Measurements from ENCODE around the gene GNLY. TPM values are rescaled to one million over a fixed set of nuclear protein-coding genes. Genes with fewer than 3 reads are reported as not detected.

GNLY gene
- total and polyA plus RNA-seq, 9 of the 15 experiments (the other 6 are each of a cell fraction or from before 2014, with no cell fraction given), result not detected

- TF ChIP-seq, protein P1, sequence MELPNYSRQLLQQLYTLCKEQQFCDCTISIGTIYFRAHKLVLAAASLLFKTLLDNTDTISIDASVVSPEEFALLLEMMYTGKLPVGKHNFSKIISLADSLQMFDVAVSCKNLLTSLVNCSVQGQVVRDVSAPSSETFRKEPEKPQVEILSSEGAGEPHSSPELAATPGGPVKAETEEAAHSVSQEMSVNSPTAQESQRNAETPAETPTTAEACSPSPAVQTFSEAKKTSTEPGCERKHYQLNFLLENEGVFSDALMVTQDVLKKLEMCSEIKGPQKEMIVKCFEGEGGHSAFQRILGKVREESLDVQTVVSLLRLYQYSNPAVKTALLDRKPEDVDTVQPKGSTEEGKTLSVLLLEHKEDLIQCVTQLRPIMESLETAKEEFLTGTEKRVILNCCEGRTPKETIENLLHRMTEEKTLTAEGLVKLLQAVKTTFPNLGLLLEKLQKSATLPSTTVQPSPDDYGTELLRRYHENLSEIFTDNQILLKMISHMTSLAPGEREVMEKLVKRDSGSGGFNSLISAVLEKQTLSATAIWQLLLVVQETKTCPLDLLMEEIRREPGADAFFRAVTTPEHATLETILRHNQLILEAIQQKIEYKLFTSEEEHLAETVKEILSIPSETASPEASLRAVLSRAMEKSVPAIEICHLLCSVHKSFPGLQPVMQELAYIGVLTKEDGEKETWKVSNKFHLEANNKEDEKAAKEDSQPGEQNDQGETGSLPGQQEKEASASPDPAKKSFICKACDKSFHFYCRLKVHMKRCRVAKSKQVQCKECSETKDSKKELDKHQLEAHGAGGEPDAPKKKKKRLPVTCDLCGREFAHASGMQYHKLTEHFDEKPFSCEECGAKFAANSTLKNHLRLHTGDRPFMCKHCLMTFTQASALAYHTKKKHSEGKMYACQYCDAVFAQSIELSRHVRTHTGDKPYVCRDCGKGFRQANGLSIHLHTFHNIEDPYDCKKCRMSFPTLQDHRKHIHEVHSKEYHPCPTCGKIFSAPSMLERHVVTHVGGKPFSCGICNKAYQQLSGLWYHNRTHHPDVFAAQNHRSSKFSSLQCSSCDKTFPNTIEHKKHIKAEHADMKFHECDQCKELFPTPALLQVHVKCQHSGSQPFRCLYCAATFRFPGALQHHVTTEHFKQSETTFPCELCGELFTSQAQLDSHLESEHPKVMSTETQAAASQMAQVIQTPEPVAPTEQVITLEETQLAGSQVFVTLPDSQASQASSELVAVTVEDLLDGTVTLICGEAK (IDR thresholded peaks at IDR 0.05), result no peak
- TF ChIP-seq, protein P1 (CRISPR knock-in tag; IDR thresholded peaks at IDR 0.05), result no peak
Measured at GRCh38 chr2:85734015-85734414, 39.9 kb downstream of the GNLY start (continued).
